ENCODE measurements around the gene ALK.

Gene ALK

GRCh38 chr2:29640360-29640759 lies 281.0 kb downstream of the ALK start:
- H3K4me3 ChIP-seq (ENCODE audit: low read depth, low read length), result no peak overlapping the region
- TF ChIP-seq MAX (IDR thresholded peaks at IDR 0.05; ENCODE audit: low read depth, low read length) (no peak), POLR2A (IDR thresholded peaks at IDR 0.05; ENCODE audit: extremely low read depth, insufficient read length) (no peak), MYC (IDR thresholded peaks at IDR 0.05; ENCODE audit: low read depth, low read length) (no peak), CTCF (IDR thresholded peaks at IDR 0.05; ENCODE audit: low read depth, low read length) (no peak)
- no peak for DNase-seq (ENCODE audit: low read depth)

- H3K4me3 ChIP-seq (ENCODE audit: low read depth, low read length), result no peak overlapping the region
- DNase-seq (ENCODE audit: low read depth), result no peak
- no peak for TF ChIP-seq MAX (IDR thresholded peaks at IDR 0.05; ENCODE audit: low read depth, low read length)
- no peak for TF ChIP-seq CTCF (IDR thresholded peaks at IDR 0.05; ENCODE audit: low read depth, low read length)
- no peak for TF ChIP-seq POLR2A (IDR thresholded peaks at IDR 0.05; ENCODE audit: extremely low read depth, insufficient read length)
- no peak for TF ChIP-seq MYC (IDR thresholded peaks at IDR 0.05; ENCODE audit: low read depth, low read length)
Measured at GRCh38 chr2:29638641-29639040, 282.7 kb downstream of the ALK start.

GRCh38 chr2:29634916-29635315 lies 286.5 kb downstream of the ALK start:
- no peak for DNase-seq (ENCODE audit: low read depth)
- H3K4me3 ChIP-seq (ENCODE audit: low read depth, low read length), result no peak overlapping the region
- no peak for TF ChIP-seq CTCF (IDR thresholded peaks at IDR 0.05; ENCODE audit: low read depth, low read length)
- TF ChIP-seq POLR2A (IDR thresholded peaks at IDR 0.05; ENCODE audit: extremely low read depth, insufficient read length), result no peak
- TF ChIP-seq MYC (IDR thresholded peaks at IDR 0.05; ENCODE audit: low read depth, low read length), result no peak
- no peak for TF ChIP-seq MAX (IDR thresholded peaks at IDR 0.05; ENCODE audit: low read depth, low read length)

GRCh38 chr2:29632018-29632417 lies 289.4 kb downstream of the ALK start:
- no peak overlapping the region for H3K4me3 ChIP-seq (ENCODE audit: low read depth, low read length)
- no peak for DNase-seq (ENCODE audit: low read depth)
- TF ChIP-seq MYC (IDR thresholded peaks at IDR 0.05; ENCODE audit: low read depth, low read length), result no peak
- no peak for TF ChIP-seq MAX (IDR thresholded peaks at IDR 0.05; ENCODE audit: low read depth, low read length)
- TF ChIP-seq CTCF (IDR thresholded peaks at IDR 0.05; ENCODE audit: low read depth, low read length), result no peak

- TF ChIP-seq CTCF (IDR thresholded peaks at IDR 0.05; ENCODE audit: low read depth, low read length) (no peak), POLR2A (IDR thresholded peaks at IDR 0.05; ENCODE audit: extremely low read depth, insufficient read length) (no peak), MAX (IDR thresholded peaks at IDR 0.05; ENCODE audit: low read depth, low read length) (no peak), MYC (IDR thresholded peaks at IDR 0.05; ENCODE audit: low read depth, low read length) (no peak)
- no peak for DNase-seq (ENCODE audit: low read depth)
- no peak overlapping the region for H3K4me3 ChIP-seq (ENCODE audit: low read depth, low read length)
Measured at GRCh38 chr2:29629495-29629894, 291.9 kb downstream of the ALK start.

GRCh38 chr2:29628862-29629261 lies 292.5 kb downstream of the ALK start:
- no peak overlapping the region for H3K4me3 ChIP-seq (ENCODE audit: low read depth, low read length)
- no peak for DNase-seq (ENCODE audit: low read depth)
- TF ChIP-seq CTCF (IDR thresholded peaks at IDR 0.05; ENCODE audit: low read depth, low read length), result no peak
- TF ChIP-seq MAX (IDR thresholded peaks at IDR 0.05; ENCODE audit: low read depth, low read length), result no peak
- no peak for TF ChIP-seq MYC (IDR thresholded peaks at IDR 0.05; ENCODE audit: low read depth, low read length)
- no peak for TF ChIP-seq POLR2A (IDR thresholded peaks at IDR 0.05; ENCODE audit: extremely low read depth, insufficient read length)

Measured in NB4 (cell line).